NCI-H69 (cell line): ENCODE data around the gene CLEC12A.
"Not testable (repeated sequence)": the region's sequence is repeated elsewhere in the genome, so short reads cannot be mapped to it uniquely, and the experiment has no call there.

Source experiments
- DNase-seq: peaks from one replicate; lab custom pipeline; 2025; lab: John Stamatoyannopoulos, UW

CLEC12A gene

GRCh38 chr12:9969673-9970072 lies 1.5 kb upstream of the CLEC12A start:
- DNase-seq, result no peak

GRCh38 chr12:9973949-9974348 lies 2.7 kb downstream of the CLEC12A start:
- DNase-seq, result no peak

DNA sequence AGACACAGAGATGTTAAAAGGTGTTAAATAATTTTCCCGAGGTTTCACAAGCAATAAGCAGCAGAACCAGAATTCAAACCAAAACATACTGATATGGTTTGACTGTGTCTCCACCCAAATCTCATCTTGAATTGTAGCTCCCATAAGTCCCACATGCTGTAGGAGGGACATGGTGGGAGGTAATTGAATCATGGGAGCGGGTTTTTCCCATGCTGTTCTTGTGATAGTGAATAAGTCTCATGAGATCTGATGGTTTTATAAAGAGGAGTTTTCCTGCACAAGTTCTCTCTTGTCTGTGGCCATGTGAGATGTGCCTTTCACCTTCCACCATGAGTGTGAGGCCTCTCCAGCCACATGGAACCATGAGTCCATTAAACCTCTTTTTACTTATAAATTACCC lies 3.5 kb downstream of the CLEC12A start:
- not testable (repeated sequence) for DNase-seq

DNA sequence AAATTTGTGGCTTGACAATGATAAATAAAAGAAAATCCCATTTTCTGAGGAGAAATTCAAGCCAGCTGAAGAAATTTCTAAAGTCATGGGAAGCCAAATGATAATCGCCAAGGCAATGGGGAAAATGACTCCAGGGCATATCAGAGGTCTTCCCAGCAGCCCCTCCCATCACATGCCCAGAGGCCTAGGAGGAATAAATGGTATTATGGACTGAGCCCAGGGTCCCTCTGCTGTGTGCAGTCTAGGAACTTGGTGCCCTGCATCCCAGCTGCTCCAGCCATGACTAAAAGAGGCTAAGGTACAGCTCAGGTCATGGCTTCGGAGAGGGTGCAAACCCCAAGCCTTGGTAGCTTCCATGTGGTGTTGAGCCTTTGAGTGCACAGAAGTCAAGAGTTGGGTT lies 4.4 kb downstream of the CLEC12A start:
- no peak for DNase-seq

DNA sequence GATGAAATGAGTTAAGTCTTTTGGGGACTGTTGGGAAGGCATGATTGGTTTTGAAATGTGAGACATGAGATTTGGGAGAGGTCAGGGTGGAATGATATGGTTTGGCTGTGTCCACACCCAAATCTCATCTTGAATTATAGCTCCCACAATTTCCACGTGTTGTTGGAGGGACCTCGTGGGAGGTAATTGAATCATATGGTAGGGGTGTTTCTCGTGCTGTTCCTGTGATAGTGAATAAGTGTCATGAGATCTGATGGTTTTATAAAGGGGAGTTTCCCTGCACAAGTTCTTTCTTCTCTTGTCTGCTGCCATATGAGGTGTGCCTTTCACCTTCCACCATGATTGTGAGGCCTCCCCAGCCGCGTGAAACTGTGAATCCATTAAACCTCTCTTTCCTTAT lies 5.4 kb downstream of the CLEC12A start:
- DNase-seq, result not testable (repeated sequence)

- no peak for DNase-seq
Observed at GRCh38 chr12:9977916-9978315, 6.7 kb downstream of the CLEC12A start.

DNA sequence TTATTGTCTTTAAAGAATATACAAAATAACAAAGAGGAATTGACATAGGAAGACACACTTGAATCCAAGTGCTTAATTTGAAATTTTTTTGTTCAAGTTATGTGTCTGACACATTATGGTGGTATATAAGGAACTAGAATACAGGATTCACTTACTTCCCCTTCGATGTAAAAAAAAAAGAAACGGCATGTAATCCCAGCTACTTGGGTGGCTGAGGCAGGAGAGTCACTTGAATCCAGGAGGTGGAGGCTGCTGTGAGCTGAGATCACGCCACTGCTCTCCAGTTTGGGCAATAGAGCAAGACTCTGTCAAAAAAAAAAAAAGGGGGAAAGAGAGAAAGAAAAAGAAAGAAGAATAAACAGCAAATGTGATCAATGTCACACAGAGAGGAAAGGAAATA lies 8.9 kb downstream of the CLEC12A start:
- DNase-seq, result no peak

DNA sequence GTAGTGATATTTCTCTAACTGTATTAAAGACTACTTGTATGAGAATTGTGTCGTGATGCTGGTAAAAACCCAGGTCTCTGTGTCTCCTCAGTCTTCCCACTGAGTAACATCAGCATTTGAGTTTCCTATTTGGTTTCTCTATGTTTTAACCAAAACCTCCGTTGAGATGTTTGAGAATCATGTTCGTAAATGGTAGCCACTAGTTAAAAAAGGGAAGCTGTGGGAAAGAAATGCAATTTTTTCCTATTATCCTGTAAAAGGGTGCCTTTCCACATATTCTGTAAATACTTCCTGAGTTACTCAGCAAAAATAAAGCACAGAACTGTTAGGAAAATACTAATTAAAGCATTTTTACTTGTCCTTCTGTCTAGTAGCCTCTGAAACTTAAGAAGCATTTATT lies 20.7 kb downstream of the CLEC12A start:
- no peak for DNase-seq

DNA sequence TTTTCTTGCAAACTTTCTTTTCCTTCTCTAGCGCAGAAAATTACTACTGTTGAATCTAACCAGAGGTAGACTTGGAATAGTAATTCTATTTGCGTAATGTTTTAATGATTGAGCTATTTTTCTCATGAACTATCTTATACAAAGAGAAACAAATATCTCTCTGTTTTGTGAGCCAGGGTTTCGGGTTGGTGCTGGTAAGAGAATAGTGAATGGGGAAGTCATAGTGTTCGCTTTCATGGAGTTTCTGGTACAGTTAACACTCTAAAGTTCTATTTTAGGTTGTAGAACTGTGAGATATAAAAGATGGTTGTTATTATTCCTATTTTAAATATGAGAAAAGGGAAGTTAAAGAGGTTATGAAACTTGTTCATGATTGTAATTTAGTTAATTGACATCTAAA lies 21.1 kb downstream of the CLEC12A start:
- DNase-seq, result no peak

- no peak for DNase-seq
Observed at GRCh38 chr12:9999016-9999415, 27.8 kb downstream of the CLEC12A start, which contains the start of gene CLEC1B. CLEC1B (minus strand) TSS chr12:9999121; CDS start chr12:9999100, 21 bp downstream.

DNA sequence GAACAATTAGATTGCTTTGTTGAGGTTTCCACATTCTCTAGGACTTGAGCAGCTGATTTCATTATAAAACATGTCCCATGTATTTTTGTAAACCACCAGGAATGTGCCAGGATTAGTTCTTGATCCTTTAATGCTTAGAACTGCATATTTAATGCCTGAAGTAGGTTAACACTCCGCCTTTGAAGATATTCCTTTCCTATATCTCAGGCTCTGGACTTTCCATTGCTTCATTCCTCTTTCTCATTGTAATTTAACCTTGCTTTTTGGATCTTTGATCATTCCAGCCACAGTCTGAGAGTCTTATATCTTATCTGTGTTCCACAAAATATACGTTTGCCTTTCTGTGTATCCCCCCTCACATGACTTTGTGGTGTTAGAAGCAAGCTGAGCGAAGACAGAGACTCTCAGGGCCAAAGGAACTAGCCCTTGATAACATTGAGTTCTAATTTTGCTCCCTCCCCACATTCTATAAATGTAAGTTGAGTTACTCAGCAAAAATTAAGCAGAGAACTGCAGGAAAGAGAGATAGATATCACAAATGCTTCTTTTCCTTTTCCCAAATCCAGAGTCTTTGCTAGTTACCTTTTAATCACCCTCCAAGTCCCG lies 30.1 kb downstream of the CLEC12A start:
- DNase-seq, result no peak

- no peak for DNase-seq
Observed at GRCh38 chr12:10012630-10013330, 41.6 kb downstream of the CLEC12A start.

GRCh38 chr12:10015450-10015849 lies 44.2 kb downstream of the CLEC12A start:
- no peak for DNase-seq

DNA sequence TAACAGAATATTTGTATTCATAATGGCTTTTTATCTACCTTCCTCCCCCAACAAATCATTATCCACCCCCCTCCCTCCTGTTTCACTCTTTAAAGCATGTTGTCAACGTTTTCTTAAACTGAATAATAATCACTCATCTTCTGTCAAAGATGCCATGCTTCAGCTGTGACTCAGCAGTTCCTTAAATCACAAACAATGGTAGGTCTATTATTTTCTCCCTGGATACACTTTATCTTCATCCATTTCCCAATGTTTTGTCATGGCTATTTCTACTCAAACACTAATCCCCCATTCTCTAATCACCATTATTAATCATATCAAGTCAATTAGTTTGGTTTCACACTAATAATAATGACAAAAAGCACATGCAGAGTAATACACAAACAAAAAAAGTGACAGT lies 45.7 kb downstream of the CLEC12A start:
- DNase-seq, result no peak

DNA sequence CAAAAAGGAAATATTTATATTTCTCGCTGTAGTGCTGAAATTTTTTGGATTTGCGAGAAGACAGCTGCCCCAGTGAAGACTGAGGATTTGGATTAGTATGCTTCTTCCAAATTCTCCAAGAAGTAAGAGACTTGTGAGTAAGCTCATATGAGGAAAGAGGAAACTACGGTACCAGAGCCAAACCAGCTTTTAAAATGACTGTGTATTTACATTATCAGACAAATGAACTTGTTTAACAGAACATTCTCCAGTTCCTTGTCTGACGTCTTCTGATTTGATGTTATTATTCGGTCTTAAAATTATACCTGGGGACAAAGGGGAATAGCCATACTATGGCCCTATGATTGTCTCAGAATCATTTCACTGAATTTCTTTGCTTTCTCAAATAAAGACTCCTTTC lies 47.2 kb downstream of the CLEC12A start:
- no peak for DNase-seq

DNA sequence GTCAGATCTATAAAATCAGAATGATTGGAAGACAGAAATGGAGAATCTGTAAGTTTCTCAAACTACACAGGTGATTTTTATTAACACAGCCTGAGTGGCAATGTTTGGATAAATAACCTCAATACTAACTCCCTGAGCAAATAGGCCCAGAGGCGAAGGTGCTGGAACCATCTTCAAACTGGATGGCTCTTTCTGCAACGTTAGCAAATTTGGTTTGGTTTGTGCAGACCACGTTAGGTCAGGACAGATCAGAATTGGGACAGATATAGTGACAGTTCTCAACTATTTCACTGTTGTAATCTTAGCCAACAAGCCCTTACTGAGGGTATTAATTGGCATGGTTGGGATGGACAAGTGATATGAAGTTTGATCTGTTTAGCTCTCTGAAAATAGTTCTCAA lies 50.1 kb downstream of the CLEC12A start:
- DNase-seq, result no peak

GRCh38 chr12:10025236-10025635 lies 54.0 kb downstream of the CLEC12A start:
- no peak for DNase-seq

DNA sequence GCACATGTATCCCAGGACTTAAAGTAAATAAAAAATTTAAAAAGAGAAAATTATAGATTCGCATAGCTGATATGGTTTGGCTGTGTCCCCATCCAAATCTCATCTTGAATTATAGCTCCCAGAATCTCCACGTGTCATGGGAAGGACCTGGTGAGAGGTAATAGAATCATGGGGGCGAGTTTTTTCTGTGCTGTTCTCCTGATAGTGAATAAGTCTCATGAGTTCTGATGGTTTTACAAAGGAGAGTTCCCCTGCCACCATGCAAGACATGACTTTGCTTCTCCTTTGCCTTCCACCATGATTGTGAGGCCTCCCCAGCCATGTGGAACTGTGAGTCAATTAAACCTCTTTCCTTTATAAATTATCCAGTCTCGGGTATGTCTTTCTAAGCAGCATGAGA lies 55.5 kb downstream of the CLEC12A start:
- DNase-seq, result not testable (repeated sequence)

DNA sequence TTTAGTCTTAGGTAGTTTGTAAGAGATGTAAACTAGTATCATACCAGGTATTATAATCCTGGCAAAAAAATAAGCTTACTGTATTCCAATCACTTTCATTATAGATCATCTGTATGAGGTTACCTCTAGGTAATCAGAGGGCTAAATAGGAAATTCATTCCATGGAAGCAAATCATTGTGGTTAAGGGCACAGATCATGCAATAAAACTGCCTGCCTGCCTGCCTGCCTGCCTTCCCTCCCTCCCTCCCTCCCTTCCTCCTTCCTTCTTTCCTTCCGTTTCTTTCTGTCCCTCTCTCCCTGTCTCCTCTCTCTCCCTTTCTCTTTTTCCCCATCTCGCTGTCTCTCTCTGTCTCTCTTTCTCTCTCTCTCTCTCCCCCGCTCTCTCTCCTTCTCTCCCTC lies 56.1 kb downstream of the CLEC12A start:
- DNase-seq, result no peak

GRCh38 chr12:10027721-10028120 lies 56.5 kb downstream of the CLEC12A start:
- no peak for DNase-seq

DNA sequence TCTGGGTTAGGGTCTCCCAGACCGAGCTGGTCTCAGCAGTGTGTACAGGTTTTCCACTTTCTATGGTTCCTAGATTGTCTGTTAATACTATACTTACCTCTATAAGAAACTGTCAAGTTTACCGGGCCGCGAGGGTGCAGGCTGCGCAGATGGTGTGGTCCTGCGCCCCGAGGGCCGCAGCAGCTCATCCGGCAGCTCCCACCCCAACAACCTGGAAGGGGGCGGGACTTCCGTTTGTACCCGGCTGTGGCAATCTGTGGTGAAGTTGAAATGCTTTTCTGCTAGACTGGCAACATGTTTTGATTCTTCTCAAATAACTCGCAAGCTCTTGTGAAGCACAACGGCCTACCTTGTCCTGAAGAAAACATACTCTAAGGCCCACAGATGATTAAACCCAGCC lies 59.2 kb downstream of the CLEC12A start, which contains the start of gene CLEC9A:
TSS of gene CLEC9A (plus strand) at position 237 of the 400 bp plus-strand sequence. CDS start 22,006 bp downstream, outside the sequence.
- no peak for DNase-seq

GRCh38 chr12:10031321-10031720 lies 60.1 kb downstream of the CLEC12A start:
- DNase-seq, result no peak

GRCh38 chr12:10031771-10032175 lies 60.6 kb downstream of the CLEC12A start:
- no peak for DNase-seq
